GM21825 (cell line): ENCODE results near the gene KLRF1.

Source experiments
- ATAC-seq: cut with Tn5 transposase; IDR thresholded peaks from one replicate; pipeline ENCODE4 v1.9.1; 2021; ENCODE audit warnings: mild to moderate bottlenecking, moderate library complexity; ENCODE audit not compliant: unreplicated experiment

Gene KLRF1

DNA sequence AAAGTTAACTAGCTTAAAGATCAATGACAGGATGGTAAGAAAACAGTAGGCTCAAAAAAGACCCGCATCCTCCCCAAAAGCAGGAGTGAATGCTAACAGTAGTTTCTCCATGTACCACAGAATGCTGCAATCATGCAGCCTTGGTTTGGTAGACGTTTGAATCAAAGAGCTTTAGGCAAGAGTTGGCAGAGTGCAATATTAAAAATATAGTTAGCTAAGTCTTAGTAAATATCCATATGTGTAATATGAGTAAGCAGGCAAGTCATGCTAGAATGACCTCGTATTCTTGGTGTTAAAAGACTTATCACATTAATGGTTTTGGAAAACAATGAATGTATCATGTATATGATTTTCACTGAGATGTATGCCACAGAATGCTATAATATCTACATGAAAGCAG, 18.8 kb upstream of the KLRF1 start:
- no peak for ATAC-seq

GRCh38 chr12:9809338-9809737, 17.9 kb upstream of the KLRF1 start:
- ATAC-seq: no peak

DNA sequence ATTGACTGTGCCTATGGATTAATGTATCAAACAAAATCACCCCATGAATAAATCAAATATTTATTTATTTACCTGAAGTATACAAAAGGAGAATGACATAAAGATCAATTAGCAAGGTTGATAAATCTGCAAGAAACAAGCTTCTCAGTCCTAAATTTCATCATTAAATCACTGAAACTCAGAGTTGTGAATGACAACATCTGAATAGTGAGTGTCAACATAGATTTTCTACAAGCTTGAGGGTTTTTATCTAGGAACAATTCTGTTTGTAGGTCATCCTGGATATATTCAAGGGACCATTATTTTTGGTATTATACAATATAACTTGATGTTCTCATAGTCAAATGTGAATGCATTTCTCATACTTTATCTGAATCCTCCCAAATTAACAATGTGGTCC, 17.4 kb upstream of the KLRF1 start:
- no peak for ATAC-seq

DNA sequence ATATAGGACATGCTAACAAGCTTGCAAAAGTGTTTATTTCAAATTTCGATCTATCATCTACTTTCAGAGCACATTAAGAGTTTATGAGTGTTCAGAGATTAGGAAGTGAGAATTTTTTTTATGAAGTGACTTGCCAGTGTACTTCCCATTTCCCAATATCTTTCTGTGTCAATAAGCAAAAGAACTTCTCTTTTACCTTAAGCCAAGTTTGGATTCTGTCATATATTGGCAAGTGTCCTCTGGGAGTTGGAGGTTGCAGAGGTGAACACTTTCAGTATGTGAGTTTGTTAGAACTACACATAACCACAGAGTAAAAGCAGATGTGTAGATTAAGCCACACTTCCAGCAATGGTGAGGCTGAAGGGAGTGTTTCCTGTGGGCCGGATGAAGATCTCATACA, 16.6 kb upstream of the KLRF1 start:
- no peak for ATAC-seq

DNA sequence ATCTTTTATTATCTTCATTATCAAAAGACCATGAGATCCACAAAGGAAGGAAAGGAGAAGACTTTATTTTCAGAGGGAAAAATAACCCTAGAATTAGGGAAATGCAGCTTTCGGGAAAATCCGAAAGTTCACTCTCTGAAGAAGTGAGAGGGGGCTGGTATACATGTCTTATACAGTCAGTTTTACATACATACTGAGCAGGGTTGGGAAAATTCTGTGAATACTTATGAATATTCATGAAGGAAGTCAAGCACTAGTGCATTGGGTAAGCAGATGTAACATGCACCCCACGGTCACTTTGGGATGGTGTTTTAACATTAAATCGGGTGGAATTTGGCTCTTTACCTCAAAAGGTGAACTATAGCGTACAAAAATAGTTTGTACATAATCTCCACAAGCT, 15.7 kb upstream of the KLRF1 start:
- no peak for ATAC-seq

- ATAC-seq: peak; percentile 94
These were observed 13.2 kb upstream of the KLRF1 start for GRCh38 chr12:9813821-9814798.

GRCh38 chr12:9820281-9820930, 6.9 kb upstream of the KLRF1 start:
- no peak for ATAC-seq

DNA sequence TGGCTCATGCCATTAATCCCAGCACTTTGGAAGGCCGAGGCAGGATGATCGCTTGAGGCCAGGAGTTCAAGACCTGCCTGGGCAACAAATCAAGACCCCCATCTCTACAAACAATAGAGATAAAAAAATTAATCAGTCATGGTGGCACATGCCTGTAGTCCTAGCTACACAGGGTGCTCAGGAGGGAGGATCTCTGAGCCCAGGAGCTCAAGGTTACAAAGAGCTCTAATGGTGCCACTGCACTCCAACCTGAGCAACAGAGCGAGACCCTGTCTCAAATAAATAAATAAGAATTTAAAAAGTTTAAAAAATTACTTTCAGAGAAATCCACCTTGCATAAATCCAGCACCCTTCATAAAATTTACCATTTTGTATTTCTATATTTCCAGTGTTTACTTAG, 2.2 kb downstream of the KLRF1 start:
- no peak for ATAC-seq

DNA sequence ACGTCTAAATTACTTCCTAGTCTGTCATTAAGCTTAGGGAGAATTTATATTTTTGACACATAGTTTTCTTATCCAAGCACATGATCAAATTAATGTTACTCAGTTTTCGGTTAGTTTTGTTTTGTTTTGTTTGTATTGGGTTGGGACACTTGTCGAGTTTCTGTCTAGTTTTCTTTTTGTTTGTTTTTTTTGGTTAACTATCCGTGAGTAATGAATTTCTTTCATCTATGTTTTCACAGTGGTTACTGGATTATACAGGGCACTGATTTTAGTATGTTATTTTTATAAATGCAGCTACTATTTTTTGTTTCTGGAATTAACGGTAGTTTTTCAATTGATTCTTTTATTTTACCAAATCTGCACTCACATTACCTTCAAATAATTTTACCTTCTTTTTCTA, 2.7 kb downstream of the KLRF1 start:
- ATAC-seq: no peak

DNA sequence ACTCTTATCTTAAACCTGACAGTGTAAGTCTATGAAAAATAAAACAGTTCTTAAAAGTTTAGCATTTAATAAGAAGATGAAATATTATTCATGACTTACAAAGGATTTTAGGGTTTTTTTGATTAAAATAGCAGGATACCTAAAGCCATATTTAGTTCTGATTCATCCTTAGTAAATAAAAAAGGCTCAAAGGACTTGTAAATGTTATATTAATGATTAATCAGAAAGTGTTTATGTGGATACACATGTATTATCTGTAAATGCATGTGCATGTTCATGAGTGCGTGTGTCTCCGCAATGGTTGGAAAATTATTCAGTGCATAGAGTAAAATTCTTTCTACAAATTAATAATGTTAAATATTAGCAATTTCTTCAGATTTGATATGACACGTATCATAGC, 4.4 kb downstream of the KLRF1 start:
- no peak for ATAC-seq

GRCh38 chr12:9843407-9843806, 16.1 kb downstream of the KLRF1 start:
- ATAC-seq: no peak

GRCh38 chr12:9848899-9849298, 21.6 kb downstream of the KLRF1 start:
- no peak for ATAC-seq

- no peak for ATAC-seq
These were observed 23.8 kb downstream of the KLRF1 start for GRCh38 chr12:9851050-9851449.

DNA sequence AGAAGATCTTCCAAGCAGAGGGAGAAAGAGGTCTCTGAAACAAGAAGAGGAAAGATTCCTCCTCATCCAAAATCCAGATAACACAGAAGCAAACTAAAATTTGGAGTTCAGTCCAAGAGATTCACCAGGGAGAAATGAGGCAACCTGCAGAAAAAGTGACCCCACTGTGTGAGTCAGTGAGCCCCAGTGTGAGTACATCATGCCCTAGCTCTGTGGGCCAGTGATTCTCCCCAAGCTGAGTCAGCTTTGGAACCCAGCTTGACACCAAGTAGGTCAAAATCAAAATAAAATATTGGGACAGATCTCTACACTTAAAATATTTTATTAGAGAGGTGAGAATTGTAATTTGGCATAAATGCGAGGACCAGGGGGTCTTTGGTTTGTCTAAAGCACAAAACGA, 24.6 kb downstream of the KLRF1 start:
- no peak for ATAC-seq

GRCh38 chr12:9856151-9856550, 28.9 kb downstream of the KLRF1 start:
- ATAC-seq: no peak

DNA sequence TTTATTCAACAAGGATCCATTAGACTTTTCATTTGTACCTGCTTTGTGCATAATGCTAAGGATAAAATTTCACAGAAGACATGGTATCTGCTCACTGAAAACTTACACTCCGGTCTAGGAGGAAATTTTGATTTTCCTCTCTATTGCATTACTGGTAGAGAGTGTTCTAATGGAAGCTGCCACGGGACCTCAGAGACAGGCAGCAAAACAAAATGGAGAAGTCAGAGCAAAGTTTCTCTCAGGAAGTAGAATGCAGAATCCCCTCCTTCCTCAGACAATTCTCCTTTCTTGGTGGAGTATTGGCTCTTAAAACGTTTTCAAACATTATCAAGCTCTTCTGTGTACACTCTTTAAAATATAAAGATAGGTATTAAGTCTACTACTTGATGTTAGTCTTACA, 29.6 kb downstream of the KLRF1 start:
- no peak for ATAC-seq

DNA sequence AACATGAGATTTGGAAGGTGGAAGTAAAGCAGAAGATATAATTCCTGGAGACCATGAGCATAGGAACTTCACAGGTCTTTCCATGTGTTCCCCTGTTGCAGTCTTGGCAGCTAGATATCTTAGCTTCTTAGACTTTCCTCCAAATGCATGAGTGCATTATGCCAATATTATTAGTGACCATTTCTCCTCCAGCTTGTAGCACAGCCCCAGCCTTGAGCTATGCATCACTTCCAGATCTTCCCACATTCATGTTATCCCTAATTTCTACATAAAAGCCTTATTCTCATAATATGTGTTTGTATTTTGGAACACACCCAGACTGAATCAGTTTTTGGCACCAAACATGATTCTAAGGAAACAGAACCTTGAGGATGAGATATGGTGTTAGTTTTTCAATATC, 30.9 kb downstream of the KLRF1 start:
- ATAC-seq: no peak

- no peak for ATAC-seq
These were observed 37.8 kb downstream of the KLRF1 start for GRCh38 chr12:9864913-9865675.

DNA sequence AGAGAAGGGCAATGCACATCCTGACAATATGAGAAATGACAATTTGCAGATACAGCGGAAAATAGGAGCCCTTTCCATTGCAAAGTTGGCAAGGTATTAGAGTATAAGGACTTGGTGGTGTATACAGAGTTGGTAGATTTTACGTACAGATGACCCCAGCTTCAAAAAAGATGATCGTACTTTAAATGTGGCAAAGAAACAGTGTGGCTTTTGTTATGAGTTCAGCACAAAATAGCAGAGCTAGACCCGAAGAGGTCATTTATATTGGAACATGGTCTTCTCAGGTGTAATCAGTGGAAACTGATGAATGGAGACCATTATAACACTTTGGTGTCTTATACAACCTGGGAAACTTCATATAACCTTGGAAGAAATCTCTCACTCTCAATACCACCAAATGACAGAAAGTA, 39.6 kb downstream of the KLRF1 start:
- ATAC-seq: no peak

GRCh38 chr12:9867531-9867930, 40.2 kb downstream of the KLRF1 start:
- ATAC-seq: no peak

DNA sequence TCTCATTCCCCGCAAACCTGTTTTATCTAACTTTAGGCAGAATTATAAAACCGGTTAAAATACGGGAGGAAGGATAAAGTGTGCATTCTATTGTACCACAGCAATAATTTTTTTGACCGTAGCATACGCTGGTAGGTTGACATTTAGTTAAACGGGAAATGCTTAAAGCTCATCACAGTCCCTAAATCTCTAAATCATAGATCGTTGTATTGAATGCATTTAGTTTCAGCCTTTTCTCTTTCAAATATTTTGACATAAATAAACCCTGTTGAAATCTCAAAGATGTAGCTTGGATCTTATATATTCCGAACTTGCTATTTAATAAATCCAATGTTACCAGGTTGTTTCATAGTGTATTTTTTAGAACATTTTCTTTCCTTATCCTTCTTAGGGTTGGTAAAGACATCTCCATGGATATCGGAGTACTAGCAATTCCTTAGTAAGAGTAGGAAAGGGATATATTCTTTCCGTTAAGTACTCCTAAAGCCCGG, 41.1 kb downstream of the KLRF1 start:
- ATAC-seq: no peak
